Activated CD8-positive, alpha-beta memory T cell treated with anti-CD3 and anti-CD28 coated beads for 4 hours (primary cell): ENCODE data around the gene PLCD1.
"Not testable (repeated sequence)": the region's sequence is repeated elsewhere in the genome, so short reads cannot be mapped to it uniquely, and the experiment has no call there.

ENCODE experiments used
- DNase-seq, 2 donors: peaks; one replicate each; pipeline ENCODE4 v3.0.0-alpha.2; 2020; ENCODE audit warnings: low read depth in 2 of 2

Gene PLCD1

GRCh38 chr3:38000242-38000916, 29.1 kb downstream of the PLCD1 start:
- no peak for DNase-seq

GRCh38 chr3:37999836-38000235, 29.6 kb downstream of the PLCD1 start:
- no peak for DNase-seq

- DNase-seq: no peak
Measured at GRCh38 chr3:37997791-37998370, 31.6 kb downstream of the PLCD1 start.

- no peak for DNase-seq
Measured at GRCh38 chr3:37997342-37997741, 32.1 kb downstream of the PLCD1 start.

GRCh38 chr3:37996785-37997301, 32.6 kb downstream of the PLCD1 start:
- peak; percentile 57 to 65 for DNase-seq

- no peak for DNase-seq
Measured at GRCh38 chr3:37995652-37996641, 33.5 kb downstream of the PLCD1 start.

GRCh38 chr3:37994639-37994972, 34.8 kb downstream of the PLCD1 start:
- DNase-seq: no peak

- peak; percentile 24 to 33 for DNase-seq
Measured at GRCh38 chr3:37993820-37994638, 35.4 kb downstream of the PLCD1 start.

- no peak for DNase-seq
Measured at GRCh38 chr3:37993460-37993819, 36.0 kb downstream of the PLCD1 start.

- DNase-seq: no peak
Measured at GRCh38 chr3:37993067-37993455, 36.4 kb downstream of the PLCD1 start.

- no peak for DNase-seq
Measured at GRCh38 chr3:37992271-37993066, 37.0 kb downstream of the PLCD1 start.

- DNase-seq: no peak
Measured at GRCh38 chr3:37991823-37992222, 37.6 kb downstream of the PLCD1 start.

GRCh38 chr3:37991109-37991508, 38.3 kb downstream of the PLCD1 start:
- no peak for DNase-seq

GRCh38 chr3:37990527-37990926, 38.9 kb downstream of the PLCD1 start, which contains the start of gene VILL:
TSS of gene VILL (plus strand) at chr3:37990786. CDS start at chr3:37993673, 2,887 bp downstream.
- no peak for DNase-seq

- DNase-seq: no peak
Measured at GRCh38 chr3:37989821-37990480, 39.5 kb downstream of the PLCD1 start.

- DNase-seq: no peak
Measured at GRCh38 chr3:37988931-37989525, 40.4 kb downstream of the PLCD1 start.

GRCh38 chr3:37988376-37988775, 41.1 kb downstream of the PLCD1 start:
- not testable (repeated sequence) for DNase-seq

- DNase-seq: no peak
Measured at GRCh38 chr3:37987751-37988179, 41.7 kb downstream of the PLCD1 start.

- DNase-seq: no peak
Measured at GRCh38 chr3:37987315-37987697, 42.1 kb downstream of the PLCD1 start.
